Measurements from ENCODE around the gene PSMG4.

GRCh38 chr6:3299221-3299620, 40.5 kb downstream of the PSMG4 start:
- TF ChIP-seq CTCF (IDR thresholded peaks at IDR 0.05; ENCODE audit: insufficient read depth, low read length), result no peak
- TF ChIP-seq POLR2AphosphoS5 (IDR thresholded peaks at IDR 0.05; ENCODE audit: low read depth), result no peak
- TF ChIP-seq GABPA (IDR thresholded peaks at IDR 0.05; ENCODE audit: low read depth), result no peak
- no peak for TF ChIP-seq SPI1 (IDR thresholded peaks at IDR 0.05; ENCODE audit: borderline replicate concordance, low read depth)

Measured in HL-60 (cell line).